Measurements from ENCODE around the gene SRRM5. TPM values are rescaled to one million over a fixed set of nuclear protein-coding genes. Genes with fewer than 3 reads are reported as not detected.
"Not testable (repeated sequence)": the region's sequence is repeated elsewhere in the genome, so short reads cannot be mapped to it uniquely, and the experiment has no call there.

The SRRM5 gene
- total and polyA plus RNA-seq, 3 donors from 2014 or later, result 8.4 to 36.0 (median 21.3) TPM

GRCh38 chr19:43581467-43581866, 30.4 kb upstream of the SRRM5 start:
- H3K9me3 ChIP-seq, result no peaks in the 10 kb centered on the region
- peak overlapping the region in 1 of 2 donors; percentile 62 for H3K4me3 ChIP-seq
- no peaks in the 10 kb centered on the region for H3K36me3 ChIP-seq (ENCODE audit: low read depth, missing control alignments)
- 49 to 56% methylated on average over 7 of the region's 7 CpGs for WGBS, 2 donors
- H3K27me3 ChIP-seq, result no peaks in the 10 kb centered on the region
- peaks cover 7% of the 10 kb centered on the region for H3K4me1 ChIP-seq
- peak overlapping the region in 1 of 2 donors; percentile 10 for H3K27ac ChIP-seq
- no peak for TF ChIP-seq POLR2A (IDR thresholded peaks at IDR 0.05)
- TF ChIP-seq, protein P1, sequence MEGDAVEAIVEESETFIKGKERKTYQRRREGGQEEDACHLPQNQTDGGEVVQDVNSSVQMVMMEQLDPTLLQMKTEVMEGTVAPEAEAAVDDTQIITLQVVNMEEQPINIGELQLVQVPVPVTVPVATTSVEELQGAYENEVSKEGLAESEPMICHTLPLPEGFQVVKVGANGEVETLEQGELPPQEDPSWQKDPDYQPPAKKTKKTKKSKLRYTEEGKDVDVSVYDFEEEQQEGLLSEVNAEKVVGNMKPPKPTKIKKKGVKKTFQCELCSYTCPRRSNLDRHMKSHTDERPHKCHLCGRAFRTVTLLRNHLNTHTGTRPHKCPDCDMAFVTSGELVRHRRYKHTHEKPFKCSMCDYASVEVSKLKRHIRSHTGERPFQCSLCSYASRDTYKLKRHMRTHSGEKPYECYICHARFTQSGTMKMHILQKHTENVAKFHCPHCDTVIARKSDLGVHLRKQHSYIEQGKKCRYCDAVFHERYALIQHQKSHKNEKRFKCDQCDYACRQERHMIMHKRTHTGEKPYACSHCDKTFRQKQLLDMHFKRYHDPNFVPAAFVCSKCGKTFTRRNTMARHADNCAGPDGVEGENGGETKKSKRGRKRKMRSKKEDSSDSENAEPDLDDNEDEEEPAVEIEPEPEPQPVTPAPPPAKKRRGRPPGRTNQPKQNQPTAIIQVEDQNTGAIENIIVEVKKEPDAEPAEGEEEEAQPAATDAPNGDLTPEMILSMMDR (IDR thresholded peaks at IDR 0.05), result no peak
- no peak for DNase-seq
- intact Hi-C loops (cut with DNase I; ENCODE audit: low total_unique reads), result no loop called here

GRCh38 chr19:43582495-43582894, 29.4 kb upstream of the SRRM5 start:
- DNase-seq, result no peak
- intact Hi-C loops (cut with DNase I; ENCODE audit: low total_unique reads), result no loop called here
- 89 to 94% methylated on average over 2 of the region's 2 CpGs for WGBS, 2 donors
- Histone ChIP-seq H3K9me3 (no peaks in the 10 kb centered on the region), H3K4me3 (no peak overlapping the region), H3K4me1 (peaks cover 7% of the 10 kb centered on the region), H3K27me3 (no peaks in the 10 kb centered on the region), H3K27ac (no peak overlapping the region), H3K36me3 (ENCODE audit: low read depth, missing control alignments) (no peaks in the 10 kb centered on the region)
- TF ChIP-seq, protein P1 (IDR thresholded peaks at IDR 0.05), result no peak
- TF ChIP-seq POLR2A (IDR thresholded peaks at IDR 0.05), result no peak

DNA sequence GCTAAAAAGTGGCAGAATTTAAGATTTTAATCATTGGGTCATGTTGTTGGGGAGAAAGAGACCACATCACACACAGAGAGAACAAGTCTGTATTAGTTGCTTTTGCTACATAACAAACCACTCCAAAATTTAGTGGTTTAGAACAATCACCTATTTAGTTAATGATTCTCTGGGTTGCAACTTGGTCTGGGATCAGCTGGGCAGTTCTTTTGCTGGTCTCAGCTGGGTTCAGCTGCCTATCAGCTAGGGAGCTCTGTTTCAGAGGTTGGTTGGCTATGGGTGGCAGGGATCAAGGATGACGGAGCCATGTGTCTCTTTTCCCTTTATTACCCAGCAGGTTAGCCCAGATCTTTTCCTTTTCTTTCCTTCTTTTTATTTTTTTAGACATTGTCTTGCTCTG, 27.4 kb upstream of the SRRM5 start:
- Histone ChIP-seq H3K9me3 (no peaks in the 10 kb centered on the region), H3K27ac (no peak overlapping the region)
- WGBS, 2 donors, result 97 to 100% methylated on average over 1 of the region's 1 CpG

DNA sequence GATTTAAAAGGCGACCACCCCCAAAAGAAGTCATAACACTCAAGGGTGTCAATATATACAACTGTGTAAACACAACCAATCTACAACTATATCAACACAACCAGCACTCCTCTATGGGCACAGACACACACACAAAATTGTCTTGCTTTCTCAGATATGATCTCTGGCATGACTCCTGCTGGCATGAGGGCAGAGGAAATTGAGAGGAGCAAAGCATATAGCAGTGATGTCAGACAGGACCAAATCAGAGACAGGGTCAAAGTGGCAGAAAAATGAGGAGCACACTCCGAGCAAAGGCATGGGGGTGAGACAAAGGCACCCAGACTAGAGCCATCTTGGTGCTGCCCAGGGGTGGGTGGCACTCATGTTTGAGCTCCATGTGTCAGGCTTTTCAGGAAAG, 25.5 kb upstream of the SRRM5 start:
- DNase-seq, result no peak
- WGBS, 2 donors, result 55 to 67% methylated on average over 2 of the region's 2 CpGs
- TF ChIP-seq, protein P1 (IDR thresholded peaks at IDR 0.05), result no peak
- TF ChIP-seq POLR2A (IDR thresholded peaks at IDR 0.05), result no peak
- H3K27me3 ChIP-seq, result no peaks in the 10 kb centered on the region
- intact Hi-C loops (cut with DNase I; ENCODE audit: low total_unique reads), result no loop called here
- no peak overlapping the region for H3K4me3 ChIP-seq
- no peak overlapping the region for H3K27ac ChIP-seq
- H3K36me3 ChIP-seq (ENCODE audit: low read depth, missing control alignments), result no peaks in the 10 kb centered on the region
- no peaks in the 10 kb centered on the region for H3K9me3 ChIP-seq
- peaks cover 2% of the 10 kb centered on the region for H3K4me1 ChIP-seq

More for the DNA sequence above, 27.4 kb upstream of the SRRM5 start:
- intact Hi-C loops (cut with DNase I; ENCODE audit: low total_unique reads), result no loop called here
- H3K4me3 ChIP-seq, result no peak overlapping the region
- H3K36me3 ChIP-seq (ENCODE audit: low read depth, missing control alignments), result no peaks in the 10 kb centered on the region
- no peak for DNase-seq
- H3K4me1 ChIP-seq, result peaks cover 7% of the 10 kb centered on the region
- TF ChIP-seq, protein P1 (IDR thresholded peaks at IDR 0.05), result no peak
- no peak for TF ChIP-seq POLR2A (IDR thresholded peaks at IDR 0.05)
- H3K27me3 ChIP-seq, result no peaks in the 10 kb centered on the region

DNA sequence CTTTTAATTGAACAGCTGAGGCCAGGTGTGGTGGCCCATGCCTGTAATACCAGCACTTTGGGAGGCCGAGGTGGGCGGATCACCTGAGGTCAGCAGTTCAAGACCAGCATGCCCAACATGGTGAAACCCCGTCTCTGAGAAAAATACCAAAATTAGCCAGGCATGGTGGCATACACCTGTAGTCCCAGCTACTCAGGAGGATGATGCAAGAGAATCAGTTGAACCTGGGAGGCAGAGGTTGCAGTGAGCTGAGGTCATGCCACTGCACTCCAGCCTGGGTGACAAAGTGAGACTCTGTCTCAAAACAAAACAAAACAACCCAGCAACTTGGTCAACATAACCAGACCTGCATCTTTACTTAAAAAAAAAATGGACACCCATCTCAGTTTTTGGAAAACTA, 24.9 kb upstream of the SRRM5 start:
- H3K9me3 ChIP-seq; H3K36me3 ChIP-seq (ENCODE audit: low read depth, missing control alignments); H3K27ac ChIP-seq; intact Hi-C loops (cut with DNase I; ENCODE audit: low total_unique reads); H3K27me3 ChIP-seq; H3K4me1 ChIP-seq; DNase-seq; H3K4me3 ChIP-seq: not testable (repeated sequence)
- 88 to 90% methylated on average over 3 of the region's 3 CpGs for WGBS, 2 donors
